GM19043 (cell line): ENCODE measurements around the gene SSBP3.
"Not testable (repeated sequence)": the region's sequence is repeated elsewhere in the genome, so short reads cannot be mapped to it uniquely, and the experiment has no call there.

Source experiments
- ATAC-seq: cut with Tn5 transposase; IDR thresholded peaks from one replicate; pipeline ENCODE4 v1.9.1; 2021; ENCODE audit warnings: low read depth; ENCODE audit not compliant: unreplicated experiment

Gene SSBP3

GRCh38 chr1:54395281-54395934 lies 10.8 kb downstream of the SSBP3 start:
- ATAC-seq = no peak

- ATAC-seq = no peak
These were observed 12.1 kb downstream of the SSBP3 start for GRCh38 chr1:54394104-54394503.

GRCh38 chr1:54392401-54392800 lies 13.8 kb downstream of the SSBP3 start:
- ATAC-seq = no peak

- ATAC-seq = no peak
These were observed 14.6 kb downstream of the SSBP3 start for GRCh38 chr1:54391450-54392209.

GRCh38 chr1:54390655-54391054 lies 15.5 kb downstream of the SSBP3 start:
- no peak for ATAC-seq

- ATAC-seq = not testable (repeated sequence)
These were observed 16.6 kb downstream of the SSBP3 start for GRCh38 chr1:54389608-54390007.

- ATAC-seq = no peak
These were observed 18.8 kb downstream of the SSBP3 start for GRCh38 chr1:54387419-54387818.

- ATAC-seq = no peak
These were observed 20.5 kb downstream of the SSBP3 start for GRCh38 chr1:54385727-54386022.

- no peak for ATAC-seq
These were observed 21.1 kb downstream of the SSBP3 start for GRCh38 chr1:54384918-54385726.

GRCh38 chr1:54384471-54384870 lies 21.7 kb downstream of the SSBP3 start:
- ATAC-seq = no peak

- no peak for ATAC-seq
These were observed 24.7 kb downstream of the SSBP3 start for GRCh38 chr1:54381524-54381923.

- ATAC-seq = no peak
These were observed 25.8 kb downstream of the SSBP3 start for GRCh38 chr1:54380290-54380882.

GRCh38 chr1:54379555-54380289 lies 26.5 kb downstream of the SSBP3 start:
- no peak for ATAC-seq

- no peak for ATAC-seq
These were observed 27.2 kb downstream of the SSBP3 start for GRCh38 chr1:54378874-54379554.

GRCh38 chr1:54378157-54378873 lies 27.9 kb downstream of the SSBP3 start:
- no peak for ATAC-seq

GRCh38 chr1:54377040-54377691 lies 29.0 kb downstream of the SSBP3 start:
- no peak for ATAC-seq

GRCh38 chr1:54376430-54377039 lies 29.7 kb downstream of the SSBP3 start:
- peak; percentile 45 for ATAC-seq

GRCh38 chr1:54375712-54376429 lies 30.3 kb downstream of the SSBP3 start:
- no peak for ATAC-seq
